NCI-H524 (cell line): ENCODE results near the gene DDO.

Source experiments
- DNase-seq, 2 experiments: peaks; one replicate each; lab custom pipeline; 2025; lab: John Stamatoyannopoulos, UW

The DDO gene

GRCh38 chr6:110342759-110343158 lies 72.6 kb downstream of the DDO start:
- no peak for DNase-seq
